Endothelial cell of umbilical vein (primary cell): Measurements from ENCODE around the gene RYR2.

ENCODE experiments used
- CTCF ChIP-seq, 2 donors: IDR thresholded peaks; 1 replicate in 1 of 2; 2 replicates in 1 of 2; pipeline ENCODE4 v1.5.1; 2011; ENCODE audit warnings: low read length in 2 of 2, mild to moderate bottlenecking in 2 of 2, moderate library complexity in 2 of 2, control low read depth in 1 of 2, inconsistent platforms in 1 of 2, low read depth in 1 of 2; ENCODE audit not compliant: insufficient read depth in 1 of 2; ENCODE audit errors: extremely low read depth in 1 of 2
- EZH2 ChIP-seq: IDR thresholded peaks from 2 replicates; pipeline ENCODE4 v1.6.1; 2012; ENCODE audit warnings: borderline replicate concordance, low read depth, mild to moderate bottlenecking, moderate library complexity, low read length, inconsistent platforms; ENCODE audit not compliant: severe bottlenecking
- FOS ChIP-seq: IDR thresholded peaks from 2 replicates; pipeline ENCODE4 v1.6.1; 2011; ENCODE audit warnings: mild to moderate bottlenecking, low read length, moderate library complexity, borderline replicate concordance; ENCODE audit not compliant: insufficient read depth
- GATA2 ChIP-seq: IDR thresholded peaks from 2 replicates; pipeline ENCODE4 v1.7.0; 2011; ENCODE audit warnings: low read depth, mild to moderate bottlenecking, moderate library complexity, mixed read lengths, low read length; ENCODE audit not compliant: insufficient read length, insufficient read depth
- JUN ChIP-seq: IDR thresholded peaks from 2 replicates; pipeline ENCODE4 v1.6.1; 2011; ENCODE audit warnings: borderline replicate concordance, low read depth; ENCODE audit not compliant: insufficient read length, insufficient read depth
- MAX ChIP-seq: IDR thresholded peaks from 2 replicates; pipeline ENCODE4 v1.6.1; 2011; ENCODE audit not compliant: insufficient read depth, insufficient read length
- MYC ChIP-seq: IDR thresholded peaks from one replicate; pipeline ENCODE4 v1.6.1; 2011; ENCODE audit warnings: mild to moderate bottlenecking, low read depth, low read length
- POLR2A ChIP-seq: IDR thresholded peaks from 2 replicates; pipeline ENCODE4 v1.6.1; 2012; ENCODE audit warnings: low read depth, mild to moderate bottlenecking, control low read depth, low read length
- POLR2AphosphoS5 ChIP-seq: IDR thresholded peaks from 2 replicates; pipeline ENCODE4 v1.6.1; 2012; ENCODE audit warnings: low read depth, mild to moderate bottlenecking, control low read depth, low read length, moderate library complexity; ENCODE audit not compliant: insufficient read depth

DNA sequence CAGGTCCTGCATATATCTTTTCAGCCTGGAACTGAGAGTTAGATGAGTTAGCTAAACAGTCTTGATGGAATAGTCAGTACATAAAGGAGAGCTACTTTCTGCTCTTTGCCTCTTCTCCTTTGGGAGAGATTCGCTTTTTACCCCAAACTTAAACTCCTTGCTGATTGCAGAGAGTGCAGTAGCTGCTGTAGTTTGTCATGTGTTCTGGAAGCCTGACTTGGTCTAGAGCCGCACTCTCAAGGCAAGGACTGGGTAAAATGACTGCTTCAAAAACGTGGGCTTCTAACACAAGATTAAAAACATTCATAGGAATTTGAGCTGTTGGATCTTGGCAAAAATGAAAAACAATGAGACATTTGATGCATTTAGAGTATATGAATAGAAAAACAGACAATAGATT lies 351.6 kb downstream of the RYR2 start:
- TF ChIP-seq MAX (no peak), POLR2A (no peak), CTCF (IDR thresholded peaks at IDR 0.05; ENCODE audit: extremely low read depth in 1 of 2, insufficient read depth in 1 of 2, low read depth in 1 of 2, low read length in 2 of 2) (no peak), POLR2AphosphoS5 (no peak), EZH2 (no peak), JUN (no peak), MYC (no peak), GATA2 (no peak), FOS (no peak)
